ENCODE data around the gene IQGAP2.
"Not testable (repeated sequence)": the region's sequence is repeated elsewhere in the genome, so short reads cannot be mapped to it uniquely, and the experiment has no call there.

IQGAP2 gene

GRCh38 chr5:76402886-76403765, at the start of gene IQGAP2:
TSS of gene IQGAP2 (plus strand) at chr5:76403285. CDS start at chr5:76403546, 261 bp downstream.
- DNase-seq: peak; percentile 90 to 93

GRCh38 chr5:76356887-76357286, 46.2 kb upstream of the IQGAP2 start:
- no peak for DNase-seq

- DNase-seq: peak in 1 of 2 donors; percentile 31
These were observed 39.5 kb upstream of the IQGAP2 start for GRCh38 chr5:76363352-76364225.

- no peak for DNase-seq
These were observed 38.9 kb upstream of the IQGAP2 start for GRCh38 chr5:76364226-76364589.

- no peak for DNase-seq
These were observed 37.5 kb upstream of the IQGAP2 start for GRCh38 chr5:76365561-76365960.

- no peak for DNase-seq
These were observed 36.5 kb upstream of the IQGAP2 start for GRCh38 chr5:76366596-76366995.

GRCh38 chr5:76367623-76368371, 35.3 kb upstream of the IQGAP2 start:
- no peak for DNase-seq

GRCh38 chr5:76368941-76369340, 34.1 kb upstream of the IQGAP2 start:
- no peak for DNase-seq

GRCh38 chr5:76369668-76370067, 33.4 kb upstream of the IQGAP2 start:
- DNase-seq: not testable (repeated sequence)

- no peak for DNase-seq
These were observed 31.1 kb upstream of the IQGAP2 start for GRCh38 chr5:76371960-76372322.

GRCh38 chr5:76372323-76373054, 30.6 kb upstream of the IQGAP2 start:
- peak in 1 of 2 donors; percentile 19 for DNase-seq

- no peak for DNase-seq
These were observed 26.8 kb upstream of the IQGAP2 start for GRCh38 chr5:76376148-76376865.

- DNase-seq: no peak
These were observed 26.2 kb upstream of the IQGAP2 start for GRCh38 chr5:76376866-76377230.

GRCh38 chr5:76378355-76378754, 24.7 kb upstream of the IQGAP2 start:
- no peak for DNase-seq

- DNase-seq: no peak
These were observed 23.8 kb upstream of the IQGAP2 start for GRCh38 chr5:76379316-76379715.

GRCh38 chr5:76379855-76380254, 23.2 kb upstream of the IQGAP2 start:
- DNase-seq: no peak

- DNase-seq: no peak
These were observed 22.6 kb upstream of the IQGAP2 start for GRCh38 chr5:76380346-76381066.

GRCh38 chr5:76383126-76383832, 19.8 kb upstream of the IQGAP2 start:
- DNase-seq: no peak

- DNase-seq: no peak
These were observed 18.9 kb upstream of the IQGAP2 start for GRCh38 chr5:76384189-76384588.

- no peak for DNase-seq
These were observed 18.4 kb upstream of the IQGAP2 start for GRCh38 chr5:76384705-76385104.

All from CD4-positive, alpha-beta T cell treated with Interleukin-4 for 1 hour (primary cell).